ENCODE measurements around the gene WDR18.

WDR18 gene

GRCh38 chr19:970695-971094 lies 13.4 kb upstream of the WDR18 start:
- DNase-seq: no peak

GRCh38 chr19:971795-972194 lies 12.3 kb upstream of the WDR18 start:
- DNase-seq: no peak

- no peak for DNase-seq
Measured at GRCh38 chr19:972281-972680, 11.9 kb upstream of the WDR18 start.

- no peak for DNase-seq
Measured at GRCh38 chr19:973726-974563, 10.2 kb upstream of the WDR18 start.

GRCh38 chr19:974564-975257 lies 9.4 kb upstream of the WDR18 start:
- DNase-seq: no peak

GRCh38 chr19:976476-976875 lies 7.7 kb upstream of the WDR18 start:
- no peak for DNase-seq

GRCh38 chr19:977058-977464 lies 7.1 kb upstream of the WDR18 start:
- DNase-seq: no peak

GRCh38 chr19:979318-979741 lies 4.8 kb upstream of the WDR18 start:
- no peak for DNase-seq

GRCh38 chr19:980133-980998 lies 3.8 kb upstream of the WDR18 start:
- DNase-seq: no peak

DNA sequence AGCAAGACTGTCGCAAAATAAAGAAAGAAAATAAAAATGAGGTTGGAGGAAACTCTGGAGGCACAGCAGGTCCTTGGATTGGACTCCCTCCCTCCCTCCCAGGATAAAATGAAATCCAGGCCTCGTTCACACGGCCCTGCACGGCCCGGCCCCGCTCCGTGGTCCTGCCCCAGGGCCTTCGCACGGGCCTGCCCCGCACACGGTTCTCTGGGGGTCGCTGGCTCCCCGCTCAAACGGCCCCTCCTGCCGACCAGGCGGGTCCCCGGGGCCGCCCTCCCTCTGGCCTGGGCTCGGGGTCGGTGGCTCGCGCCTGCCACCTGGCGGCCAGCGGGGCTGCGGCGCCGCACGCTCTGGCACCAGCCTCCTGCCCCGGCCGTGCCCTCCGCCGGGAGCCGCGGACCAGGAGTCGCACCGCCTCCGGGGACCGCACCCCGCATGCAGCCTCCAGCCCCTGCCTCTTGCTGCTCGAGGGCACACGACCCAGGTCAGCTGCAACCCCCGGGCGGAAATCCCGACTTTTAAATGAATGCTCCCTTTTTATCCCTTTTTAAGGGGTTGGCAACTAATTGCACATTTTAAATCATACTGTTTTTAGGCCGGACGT lies 1.5 kb upstream of the WDR18 start:
- DNase-seq: peak; percentile 77

DNA sequence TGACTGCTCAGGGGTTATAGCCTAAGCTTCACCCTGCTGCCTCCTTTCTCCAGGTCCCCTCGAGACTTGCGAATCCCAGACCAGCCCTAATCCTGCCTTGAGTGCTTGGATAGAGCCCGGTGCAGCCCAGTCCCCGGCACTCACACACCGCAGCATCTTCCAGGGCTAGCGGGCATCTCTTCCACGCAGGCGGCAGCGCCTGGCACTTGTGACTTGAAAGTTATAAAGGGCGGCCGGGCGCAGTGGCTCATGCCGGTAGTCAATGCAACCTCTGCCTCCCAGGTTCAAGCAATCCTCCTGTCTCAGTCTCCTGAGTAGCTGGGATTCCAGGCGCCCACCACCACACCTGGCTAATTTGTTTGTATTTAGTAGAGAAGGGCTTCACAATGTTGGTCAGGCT lies 1.9 kb downstream of the WDR18 start:
- no peak for DNase-seq

DNA sequence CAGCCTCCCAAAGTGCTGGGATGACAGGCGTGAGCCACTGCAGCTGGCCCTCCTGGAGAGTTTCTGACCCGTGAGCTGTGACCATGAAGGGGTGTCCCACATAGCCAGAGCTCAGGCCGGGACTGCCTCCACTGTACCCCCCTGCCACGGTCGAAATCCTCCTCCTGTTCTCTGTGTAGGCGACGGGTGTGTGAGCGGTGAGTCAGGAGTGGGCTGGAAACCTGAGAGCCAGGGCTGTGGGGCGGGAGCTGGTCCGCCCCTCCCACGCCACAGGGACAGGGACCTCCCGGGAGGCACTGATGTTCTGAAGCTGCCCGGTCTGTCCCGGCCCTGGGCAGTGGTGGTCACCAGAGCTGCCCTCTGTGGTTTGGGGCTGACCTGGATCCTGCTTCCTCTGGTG lies 3.9 kb downstream of the WDR18 start:
- DNase-seq: no peak

GRCh38 chr19:988510-988909 lies 4.4 kb downstream of the WDR18 start:
- DNase-seq: no peak

DNA sequence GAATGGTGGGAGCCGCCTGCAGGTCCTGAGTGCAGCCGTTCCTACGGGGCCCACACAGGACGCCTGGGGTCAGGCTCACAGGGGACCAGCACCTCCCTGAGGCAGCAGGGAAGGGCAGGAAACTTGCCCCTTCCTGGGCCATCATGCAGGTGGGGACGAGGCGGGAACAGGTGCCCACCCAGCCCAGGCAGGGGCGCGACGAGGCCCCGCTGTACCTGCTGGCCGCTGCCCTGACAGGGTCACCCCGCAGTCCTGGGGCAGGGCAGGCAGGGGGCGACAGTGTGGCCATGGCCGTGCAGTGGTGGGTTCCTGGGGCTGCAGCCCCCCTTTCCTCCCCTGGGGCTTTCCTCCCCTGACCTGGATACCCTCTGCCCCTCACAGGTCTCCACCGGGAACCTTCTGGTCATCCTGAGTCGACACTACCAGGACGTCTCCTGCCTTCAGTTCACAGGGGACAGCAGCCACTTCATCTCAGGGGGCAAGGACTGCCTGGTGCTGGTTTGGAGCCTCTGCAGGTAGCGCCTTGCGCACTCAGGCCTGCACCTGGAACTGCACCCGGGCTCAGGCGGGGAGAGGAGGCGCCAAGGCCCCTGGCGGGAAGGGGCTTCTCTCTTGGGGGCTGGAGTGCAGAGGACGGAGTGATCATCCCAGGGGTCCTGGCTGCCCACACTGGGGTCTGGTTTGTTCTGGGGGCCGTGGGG lies 5.4 kb downstream of the WDR18 start:
- no peak for DNase-seq

DNA sequence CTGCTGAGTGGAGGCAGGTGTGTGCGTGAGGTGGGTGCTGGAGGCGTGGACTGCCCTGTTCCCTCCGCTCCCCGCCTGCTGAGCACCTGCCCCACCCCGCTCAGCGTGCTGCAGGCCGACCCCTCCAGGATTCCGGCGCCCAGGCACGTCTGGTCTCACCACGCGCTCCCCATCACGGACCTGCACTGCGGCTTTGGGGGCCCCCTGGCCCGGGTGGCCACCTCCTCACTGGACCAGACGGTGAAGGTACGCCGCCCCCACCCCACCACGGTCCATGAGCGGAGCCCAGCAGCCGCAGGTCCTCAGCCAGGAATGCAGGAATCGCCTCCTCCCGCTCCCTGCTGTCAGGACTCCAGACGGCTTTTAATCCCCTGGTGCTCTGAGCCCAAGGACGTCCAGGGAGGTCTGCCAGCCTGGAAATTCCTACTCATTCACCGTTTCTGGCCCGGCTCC lies 6.0 kb downstream of the WDR18 start:
- DNase-seq: no peak

DNA sequence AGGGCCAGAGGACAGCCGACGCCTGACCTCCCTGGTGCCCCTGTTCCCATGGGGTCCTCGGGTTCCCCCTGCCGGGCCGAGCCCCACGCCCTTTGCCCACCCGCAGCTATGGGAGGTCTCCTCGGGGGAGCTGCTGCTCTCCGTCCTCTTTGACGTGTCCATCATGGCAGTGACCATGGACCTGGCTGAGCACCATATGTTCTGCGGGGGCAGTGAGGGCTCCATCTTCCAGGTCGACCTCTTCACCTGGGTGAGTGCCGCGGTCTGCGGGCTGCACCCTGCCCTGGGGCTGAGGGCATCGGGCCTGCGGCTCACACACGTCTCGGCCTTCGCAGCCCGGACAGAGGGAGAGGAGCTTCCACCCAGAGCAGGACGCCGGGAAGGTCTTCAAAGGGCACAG lies 6.6 kb downstream of the WDR18 start:
- DNase-seq: no peak

DNA sequence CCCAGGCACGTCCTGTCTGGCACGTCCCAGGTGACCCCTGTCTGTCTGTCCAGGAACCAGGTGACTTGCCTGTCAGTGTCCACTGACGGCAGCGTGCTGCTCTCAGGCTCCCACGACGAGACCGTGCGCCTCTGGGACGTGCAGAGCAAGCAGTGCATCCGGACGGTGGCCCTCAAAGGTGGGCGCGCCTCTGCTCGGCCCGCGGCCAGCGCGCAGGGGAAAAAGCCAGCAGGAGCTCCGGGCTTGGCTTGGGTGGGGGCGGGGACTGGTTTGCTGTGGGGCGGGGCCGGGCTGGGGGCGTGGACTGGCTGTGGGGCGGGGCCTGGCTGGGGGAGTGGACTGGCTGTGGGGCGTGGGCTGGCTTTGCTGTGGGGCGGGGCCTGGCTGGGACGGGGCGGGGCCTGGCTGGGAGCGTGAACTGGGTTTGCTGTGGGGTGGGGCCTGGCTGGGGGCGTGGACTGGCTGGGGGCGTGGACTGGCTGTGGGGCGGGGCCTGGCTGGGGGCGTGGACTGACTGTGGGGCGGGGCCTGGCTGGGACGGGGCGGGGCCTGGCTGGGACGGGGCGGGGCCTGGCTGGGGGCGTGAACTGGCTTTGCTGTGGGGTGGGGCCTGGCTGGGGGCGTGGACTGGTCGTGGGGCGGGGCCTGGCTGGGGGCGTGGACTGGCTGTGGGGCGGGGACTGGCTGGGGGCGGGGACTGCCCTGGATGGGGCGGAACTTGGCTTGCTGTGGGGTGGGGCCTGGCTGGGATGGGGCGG lies 7.2 kb downstream of the WDR18 start:
- DNase-seq: peak; percentile 62

DNA sequence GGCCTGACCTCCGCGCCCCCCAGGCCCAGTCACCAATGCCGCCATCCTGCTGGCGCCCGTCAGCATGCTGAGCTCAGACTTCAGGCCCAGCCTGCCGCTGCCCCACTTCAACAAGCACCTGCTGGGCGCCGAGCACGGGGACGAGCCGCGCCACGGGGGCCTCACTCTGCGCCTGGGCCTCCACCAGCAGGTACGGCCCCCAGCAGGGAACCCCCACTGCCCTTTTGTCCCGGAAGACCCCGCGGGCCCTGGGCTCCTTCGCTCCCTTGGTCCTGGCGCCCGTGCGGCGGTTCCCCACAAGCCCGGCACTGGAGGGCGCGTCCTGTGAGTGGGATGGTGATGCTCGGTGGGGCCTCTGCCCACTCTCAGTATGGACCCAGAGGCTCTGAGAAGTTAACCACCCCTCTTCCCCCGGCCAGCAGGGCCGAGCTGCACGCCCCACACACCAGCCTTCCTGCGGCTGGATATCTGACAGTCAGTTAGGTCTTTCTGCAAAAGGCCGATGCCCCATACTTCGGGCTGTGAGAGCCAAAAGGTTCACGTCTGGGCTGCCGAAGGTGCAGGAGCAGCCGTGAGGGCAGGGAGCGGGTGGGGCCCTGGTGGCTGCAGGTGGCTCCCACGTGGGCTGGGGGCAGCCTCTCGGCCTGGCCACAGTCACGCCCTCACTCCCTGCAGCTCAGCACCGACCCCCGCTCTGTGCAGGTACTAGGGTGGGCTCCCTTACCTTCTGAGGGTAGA lies 8.0 kb downstream of the WDR18 start:
- DNase-seq: no peak

GRCh38 chr19:992670-993055 lies 8.5 kb downstream of the WDR18 start:
- DNase-seq: no peak

DNA sequence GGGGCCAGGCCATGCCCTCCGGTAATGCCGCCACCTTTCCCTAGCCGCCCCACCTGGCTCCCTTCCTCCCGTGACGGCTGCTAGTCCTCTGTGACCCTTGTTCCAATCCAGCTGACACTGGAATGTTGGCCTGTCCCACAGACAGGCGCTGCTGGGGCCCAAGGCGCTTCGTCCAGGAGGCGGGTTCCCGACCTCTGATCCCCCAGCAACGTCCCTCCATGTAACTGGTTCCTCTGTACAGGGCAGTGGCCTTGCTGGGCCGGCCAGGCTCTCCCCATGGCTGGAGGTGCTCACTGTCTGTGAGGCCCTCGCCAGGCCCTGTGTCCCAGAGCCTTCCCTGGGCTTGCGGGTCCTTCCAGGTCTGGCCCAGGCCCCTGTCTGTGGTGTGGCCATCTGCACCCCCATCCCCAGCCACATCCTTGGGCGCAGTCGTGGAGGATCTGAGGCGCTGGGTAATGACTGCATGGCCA lies 9.3 kb downstream of the WDR18 start:
- DNase-seq: no peak

Data from stimulated activated CD4-positive, alpha-beta T cell treated with anti-CD3 and anti-CD28 coated beads, Interleukin-4, amount 100 ng/mL, for 24 hours (primary cell).